BLaER1 treated with 17β-estradiol and CSF1 and Interleukin-3, amounts not matched to agents 10 nM and 100 nM (cell line): ENCODE results near the gene CPZ.

Experiments used
- H3K27ac ChIP-seq, 11 experiments: shearing (Covaris generic); formaldehyde crosslinking; 2 replicates each; pipeline ENCODE4 v1.8.1; 2022
- H3K27me3 ChIP-seq, 11 experiments: shearing (Covaris generic); formaldehyde crosslinking; 2 replicates each; pipeline ENCODE4 v1.8.1; 2022
- H3K36me3 ChIP-seq, 11 experiments: shearing (Covaris generic); formaldehyde crosslinking; 2 replicates each; pipeline ENCODE4 v1.8.1; 2022
- H3K4me1 ChIP-seq, 10 experiments: shearing (Covaris generic); formaldehyde crosslinking; 2 replicates each; pipeline ENCODE4 v1.8.1; 2022
- H3K4me2 ChIP-seq, 11 experiments: shearing (Covaris generic); formaldehyde crosslinking; 2 replicates each; pipeline ENCODE4 v1.8.1; 2022
- H3K4me3 ChIP-seq, 10 experiments: shearing (Covaris generic); formaldehyde crosslinking; 2 replicates each; pipeline ENCODE4 v1.8.1; 2022
- H3K9ac ChIP-seq, 11 experiments: shearing (Covaris generic); formaldehyde crosslinking; 2 replicates each; pipeline ENCODE4 v1.8.1; 2022
- H3K9me3 ChIP-seq, 11 experiments: shearing (Covaris generic); formaldehyde crosslinking; replicated peaks in 1 of 11; 2 replicates each; pipeline ENCODE4 v1.8.1; 2022
- H4K20me1 ChIP-seq, 11 experiments: shearing (Covaris generic); formaldehyde crosslinking; 2 replicates each; pipeline ENCODE4 v1.8.1; 2022
- Cebpa-rat ChIP-seq, 11 experiments: shearing (Covaris generic); IDR thresholded peaks; 2 replicates each; pipeline ENCODE4 v1.8.1; 2022

CPZ gene

DNA sequence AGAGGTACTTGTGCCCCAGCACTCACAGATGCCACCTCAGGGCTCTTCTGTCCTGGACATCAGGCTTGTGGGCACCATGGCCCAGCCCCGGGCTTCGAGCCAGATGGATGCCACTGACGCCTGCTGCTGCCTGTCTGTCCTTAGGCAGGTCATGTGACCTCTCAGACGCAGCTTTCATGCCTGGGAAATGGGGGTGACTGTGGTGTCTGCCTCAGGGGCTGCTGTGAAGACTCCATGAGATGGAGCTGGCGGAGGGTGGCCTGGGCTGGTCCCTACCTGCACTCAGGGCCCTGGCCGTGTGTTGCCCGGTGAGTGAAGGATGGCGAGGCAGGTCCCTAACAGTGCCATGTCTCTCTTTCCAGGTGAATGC lies 6.5 kb downstream of the CPZ start:
- H3K27me3 ChIP-seq, result peaks cover 4 to 32% (median 6%) of the 10 kb centered on the region in 11 experiments
- H3K4me3 ChIP-seq, result no peak overlapping the region
- no peak overlapping the region for H3K9ac ChIP-seq
- H3K4me2 ChIP-seq, result peak overlapping the region; percentile 38 to 94 (median 79)
- peaks cover 0 to 26% (median 2%) of the 10 kb centered on the region in 11 experiments; a peak in 11 of 22 replicates for H4K20me1 ChIP-seq
- H3K9me3 ChIP-seq, result no peaks in the 10 kb centered on the region
- TF ChIP-seq Cebpa-rat (IDR thresholded peaks at IDR 0.05), result no peak
- no peaks in the 10 kb centered on the region for H3K36me3 ChIP-seq
- H3K27ac ChIP-seq, result no peak overlapping the region
- H3K4me1 ChIP-seq, result peaks cover 43 to 90% (median 70%) of the 10 kb centered on the region in 10 experiments

GRCh38 chr4:8599657-8600056 lies 7.1 kb downstream of the CPZ start:
- TF ChIP-seq Cebpa-rat (IDR thresholded peaks at IDR 0.05), result no peak
- Histone ChIP-seq H3K4me2 (peak overlapping the region; percentile 38 to 94 (median 79)), H3K27me3 (peaks cover 0 to 29% (median 3%) of the 10 kb centered on the region in 11 experiments; a peak in 10 of 22 replicates), H3K36me3 (no peaks in the 10 kb centered on the region), H3K9ac (no peak overlapping the region), H3K4me3 (no peak overlapping the region), H3K27ac (no peak overlapping the region), H3K9me3 (no peaks in the 10 kb centered on the region), H3K4me1 (peaks cover 43 to 90% (median 75%) of the 10 kb centered on the region in 10 experiments), H4K20me1 (peaks cover 0 to 24% (median 0%) of the 10 kb centered on the region in 11 experiments; a peak in 4 of 22 replicates)

- TF ChIP-seq Cebpa-rat (IDR thresholded peaks at IDR 0.05), result no peak
- Histone ChIP-seq H3K27me3 (peaks cover 0 to 29% (median 3%) of the 10 kb centered on the region in 11 experiments; a peak in 10 of 22 replicates), H3K4me2 (peak overlapping the region; percentile 8 to 94 (median 79))
Observed at GRCh38 chr4:8600266-8600665, 7.7 kb downstream of the CPZ start.

DNA sequence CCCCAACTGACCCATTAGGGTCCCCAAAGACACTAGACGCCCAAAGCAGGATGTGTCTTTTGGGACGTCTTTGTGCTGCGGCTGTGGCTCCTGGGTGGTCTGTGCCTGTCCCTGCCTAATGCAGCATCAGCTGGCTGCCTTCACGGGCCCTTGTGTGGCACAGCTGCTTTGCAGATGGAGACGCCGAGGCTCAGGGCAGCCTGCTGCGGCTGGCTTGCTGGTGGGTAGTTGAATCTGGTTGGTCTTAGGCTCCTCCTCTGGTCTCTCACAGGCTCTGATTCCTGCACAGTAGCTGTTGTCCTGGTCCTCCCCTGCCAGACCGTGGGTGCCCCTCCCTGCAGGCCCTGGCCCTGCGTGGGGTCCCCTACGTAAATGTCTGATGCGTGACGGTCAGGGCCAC lies 8.1 kb downstream of the CPZ start:
- no peak for TF ChIP-seq Cebpa-rat (IDR thresholded peaks at IDR 0.05)
- H3K4me1 ChIP-seq, result peaks cover 43 to 87% (median 72%) of the 10 kb centered on the region in 10 experiments
- no peak overlapping the region for H3K4me3 ChIP-seq
- peaks cover 0 to 29% (median 3%) of the 10 kb centered on the region in 11 experiments; a peak in 10 of 22 replicates for H3K27me3 ChIP-seq
- peak overlapping the region in 10 of 11 experiments; percentile 8 to 94 (median 82); a peak in 19 of 22 replicates for H3K4me2 ChIP-seq
- no peaks in the 10 kb centered on the region for H3K9me3 ChIP-seq
- H3K27ac ChIP-seq, result no peak overlapping the region
- no peak overlapping the region for H3K9ac ChIP-seq
- H3K36me3 ChIP-seq, result no peaks in the 10 kb centered on the region
- peaks cover 0 to 15% (median 0%) of the 10 kb centered on the region in 11 experiments; a peak in 4 of 22 replicates for H4K20me1 ChIP-seq

More at GRCh38 chr4:8600266-8600665, 7.7 kb downstream of the CPZ start:
- peaks cover 0 to 19% (median 0%) of the 10 kb centered on the region in 11 experiments; a peak in 4 of 22 replicates for H4K20me1 ChIP-seq
- H3K9ac ChIP-seq, result no peak overlapping the region
- H3K27ac ChIP-seq, result no peak overlapping the region
- no peaks in the 10 kb centered on the region for H3K36me3 ChIP-seq
- H3K4me3 ChIP-seq, result no peak overlapping the region
- peaks cover 43 to 90% (median 76%) of the 10 kb centered on the region in 10 experiments for H3K4me1 ChIP-seq
- H3K9me3 ChIP-seq, result no peaks in the 10 kb centered on the region

- TF ChIP-seq Cebpa-rat (IDR thresholded peaks at IDR 0.05), result no peak
- H3K9ac ChIP-seq, result no peak overlapping the region
- peaks cover 0 to 14% (median 0%) of the 10 kb centered on the region in 11 experiments; a peak in 4 of 22 replicates for H4K20me1 ChIP-seq
- H3K4me1 ChIP-seq, result peaks cover 43 to 85% (median 71%) of the 10 kb centered on the region in 10 experiments
- peaks cover 0 to 29% (median 3%) of the 10 kb centered on the region in 11 experiments; a peak in 10 of 22 replicates for H3K27me3 ChIP-seq
- H3K36me3 ChIP-seq, result no peaks in the 10 kb centered on the region
- no peak overlapping the region for H3K27ac ChIP-seq
- no peaks in the 10 kb centered on the region for H3K9me3 ChIP-seq
- H3K4me3 ChIP-seq, result no peak overlapping the region
- peak overlapping the region in 9 of 11 experiments; percentile 74 to 94 (median 86); a peak in 18 of 22 replicates for H3K4me2 ChIP-seq
Observed at GRCh38 chr4:8601086-8601485, 8.5 kb downstream of the CPZ start.

DNA sequence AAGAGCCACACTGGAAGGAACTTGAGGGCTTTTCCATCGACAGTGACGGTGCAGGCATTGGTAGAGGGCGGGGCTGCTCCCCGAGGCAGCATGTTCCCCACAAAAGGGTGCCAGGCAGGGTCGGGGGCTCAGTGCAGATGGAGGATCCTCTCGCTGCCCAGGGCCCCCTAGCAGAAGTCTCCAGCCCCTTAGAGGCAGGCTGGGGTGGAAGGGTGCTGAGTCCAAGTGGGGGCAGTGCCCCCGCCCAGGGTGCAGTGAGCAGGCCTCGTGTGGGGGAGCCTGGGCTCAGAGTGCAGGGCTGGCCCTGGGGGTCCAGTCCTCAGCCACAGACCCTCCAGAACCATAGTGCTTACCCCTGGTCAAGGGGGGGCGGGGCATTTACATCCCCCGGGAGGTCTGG lies 9.0 kb downstream of the CPZ start:
- H3K36me3 ChIP-seq, result no peaks in the 10 kb centered on the region
- H3K27me3 ChIP-seq, result peaks cover 0 to 29% (median 3%) of the 10 kb centered on the region in 11 experiments; a peak in 10 of 22 replicates
- TF ChIP-seq Cebpa-rat (IDR thresholded peaks at IDR 0.05), result no peak
- peak overlapping the region in 9 of 11 experiments; percentile 74 to 94 (median 86); a peak in 18 of 22 replicates for H3K4me2 ChIP-seq
- peaks cover 43 to 87% (median 71%) of the 10 kb centered on the region in 10 experiments for H3K4me1 ChIP-seq
- no peak overlapping the region for H3K9ac ChIP-seq
- peaks cover 0 to 14% (median 0%) of the 10 kb centered on the region in 11 experiments; a peak in 4 of 22 replicates for H4K20me1 ChIP-seq
- no peak overlapping the region for H3K27ac ChIP-seq
- H3K4me3 ChIP-seq, result no peak overlapping the region
- H3K9me3 ChIP-seq, result no peaks in the 10 kb centered on the region

DNA sequence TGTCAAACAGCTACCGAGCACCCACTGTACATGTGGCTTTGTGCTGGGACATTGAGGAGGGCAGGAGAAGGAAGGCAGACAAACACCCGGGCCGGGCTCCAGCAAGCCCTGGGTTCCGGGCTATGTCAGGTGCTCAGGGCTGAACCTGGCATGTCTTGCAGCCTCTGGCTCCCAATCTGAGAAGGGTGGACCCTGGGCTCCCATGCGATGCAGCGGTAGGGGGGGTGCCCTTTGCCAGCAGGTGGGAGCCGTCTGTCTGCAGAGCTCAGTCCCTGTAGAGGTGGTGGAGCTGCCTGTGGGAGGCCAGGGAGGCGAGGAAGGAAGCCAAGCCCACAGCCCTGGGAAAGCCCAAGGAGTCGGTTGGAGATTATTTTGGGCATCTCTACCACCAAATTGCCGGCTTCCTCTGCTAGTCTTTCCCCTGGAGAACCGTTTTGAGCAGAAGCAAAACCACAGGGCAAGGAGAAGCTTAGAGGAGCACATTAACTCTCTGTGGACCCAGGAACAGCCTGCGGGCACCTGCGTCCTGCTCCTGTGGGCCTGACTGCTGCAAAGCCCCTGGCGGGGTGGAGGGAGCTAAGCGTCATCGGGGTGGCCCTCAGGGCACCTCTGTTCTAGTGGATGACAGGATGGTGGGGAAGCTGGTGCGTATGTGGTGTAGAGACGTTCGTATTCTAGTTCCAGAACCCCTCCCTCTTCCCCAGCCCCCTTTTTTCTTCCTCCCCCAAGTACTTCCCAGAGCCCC lies 10.3 kb downstream of the CPZ start:
- Histone ChIP-seq H3K4me1 (peaks cover 43 to 91% (median 78%) of the 10 kb centered on the region in 10 experiments), H3K9me3 (no peaks in the 10 kb centered on the region), H3K27me3 (peaks cover 0 to 27% (median 0%) of the 10 kb centered on the region in 11 experiments; a peak in 7 of 22 replicates), H3K36me3 (no peaks in the 10 kb centered on the region), H3K4me3 (peak overlapping the region in 2 of 10 experiments; percentile 15 to 23; a peak in 3 of 20 replicates), H3K4me2 (peak overlapping the region; percentile 53 to 94 (median 79)), H4K20me1 (peaks cover 0 to 22% (median 0%) of the 10 kb centered on the region in 11 experiments; a peak in 6 of 22 replicates), H3K27ac (peak overlapping the region in 1 of 11 experiments; percentile 44; a peak in 1 of 22 replicates), H3K9ac (peak overlapping the region in 2 of 11 experiments; percentile 5 to 16; a peak in 2 of 22 replicates)
- no peak for TF ChIP-seq Cebpa-rat (IDR thresholded peaks at IDR 0.05)

DNA sequence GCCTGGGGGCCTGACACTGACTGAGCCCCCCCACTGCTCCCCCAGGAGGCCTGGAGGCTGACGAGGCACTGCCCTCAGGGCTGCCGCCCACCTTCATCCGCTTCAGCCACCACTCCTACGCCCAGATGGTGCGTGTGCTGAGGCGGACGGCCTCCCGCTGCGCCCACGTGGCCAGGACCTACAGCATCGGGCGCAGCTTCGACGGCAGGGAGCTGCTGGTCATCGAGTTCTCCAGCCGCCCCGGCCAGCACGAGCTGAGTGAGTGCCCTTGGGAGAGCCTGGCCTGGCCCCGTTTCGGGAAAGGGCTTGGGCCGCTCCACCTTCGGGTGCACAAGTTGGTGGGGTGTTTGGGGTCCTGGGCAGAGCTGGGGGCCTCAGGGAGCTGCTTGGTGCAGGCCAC lies 11.4 kb downstream of the CPZ start:
- Histone ChIP-seq H3K4me2 (peak overlapping the region; percentile 53 to 94 (median 79)), H3K4me3 (peak overlapping the region in 1 of 10 experiments; percentile 23; a peak in 1 of 20 replicates), H3K9me3 (no peaks in the 10 kb centered on the region), H4K20me1 (peaks cover 0 to 31% (median 0%) of the 10 kb centered on the region in 11 experiments; a peak in 9 of 22 replicates), H3K27ac (0 out of 22 replicates have a peak overlapping the region, but pooled peaks of 2 of the 11 experiments have one; percentile 7 to 44), H3K4me1 (peaks cover 35 to 90% (median 80%) of the 10 kb centered on the region in 10 experiments), H3K9ac (peak overlapping the region in 1 of 11 experiments; percentile 6; a peak in 2 of 22 replicates), H3K36me3 (no peaks in the 10 kb centered on the region), H3K27me3 (peaks cover 0 to 34% (median 0%) of the 10 kb centered on the region in 11 experiments; a peak in 7 of 22 replicates)
- TF ChIP-seq Cebpa-rat (IDR thresholded peaks at IDR 0.05), result no peak

DNA sequence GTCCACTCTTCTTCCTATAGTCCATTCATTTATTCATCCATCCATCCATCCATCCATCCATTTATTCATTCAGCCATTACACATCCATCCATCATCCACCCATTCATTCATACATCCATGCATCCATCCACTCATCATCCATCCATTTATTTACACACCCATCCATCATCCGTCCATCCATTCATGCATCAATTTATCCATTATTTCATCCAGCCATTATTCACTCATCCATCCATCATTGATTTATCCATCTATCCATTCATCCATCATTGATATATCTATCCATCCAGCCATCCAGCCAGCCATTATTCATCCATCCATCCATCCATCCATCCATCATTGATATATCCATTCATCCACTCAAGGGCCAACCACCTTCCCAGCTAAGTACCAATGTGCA lies 12.7 kb downstream of the CPZ start:
- Histone ChIP-seq H3K27ac (no peak overlapping the region), H3K9ac (no peak overlapping the region), H3K36me3 (no peaks in the 10 kb centered on the region), H3K9me3 (no peaks in the 10 kb centered on the region), H3K27me3 (peaks cover 0 to 47% (median 0%) of the 10 kb centered on the region in 11 experiments; a peak in 9 of 22 replicates), H3K4me1 (peaks cover 22 to 90% (median 80%) of the 10 kb centered on the region in 10 experiments), H3K4me2 (peak overlapping the region in 4 of 11 experiments; percentile 86 to 94 (median 92); a peak in 7 of 22 replicates), H4K20me1 (peaks cover 0 to 43% (median 9%) of the 10 kb centered on the region in 11 experiments; a peak in 13 of 22 replicates), H3K4me3 (no peak overlapping the region)
- no peak for TF ChIP-seq Cebpa-rat (IDR thresholded peaks at IDR 0.05)
